ENCODE data around the gene AIFM1. TPM values are rescaled to one million over a fixed set of nuclear protein-coding genes. Genes with fewer than 3 reads are reported as not detected.

AIFM1 gene
- total and polyA plus RNA-seq, 2 of the 4 experiments (the other 2 are of a cell fraction) = 22.0 to 27.4 TPM

DNA sequence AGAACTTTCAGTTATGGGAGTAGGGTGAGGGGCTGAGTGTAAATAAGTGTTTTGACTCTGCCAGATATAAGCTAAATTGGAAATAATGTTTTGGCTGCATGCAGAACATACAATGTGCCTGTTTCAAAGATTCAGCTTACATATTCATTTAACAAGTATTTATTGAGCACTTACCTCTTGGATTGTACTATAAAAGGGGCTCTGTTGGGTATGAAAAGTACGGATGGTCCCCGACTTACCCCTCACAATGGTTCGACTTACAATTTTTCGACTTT is 799 bp upstream of the AIFM1 start:
- H3K9me1 ChIP-seq (ENCODE audit: insufficient read depth, low read length) = no peaks in the 10 kb centered on the region
- no CpG with 5 or more reads among the region's 4 CpGs for WGBS, 2 experiments (ENCODE audit: extremely low coverage in 2 of 2, insufficient read length in 1 of 2)
- no peaks in the 10 kb centered on the region for H4K20me1 ChIP-seq (ENCODE audit: insufficient read depth, low read length)
- H3K4me1 ChIP-seq (ENCODE audit: control insufficient read depth, insufficient read depth, low read length) = no peaks in the 10 kb centered on the region
- peak overlapping the region; percentile 78 for H3K9ac ChIP-seq (ENCODE audit: low read depth, low read length)
- H2AFZ ChIP-seq (replicated peaks; ENCODE audit: low read length, poor library complexity) = peak overlapping the region; percentile 93
- 0 out of 3 replicates have a peak overlapping the region, but pooled peaks have one; percentile 46 for H2BK15ac ChIP-seq (ENCODE audit: low read depth, low read length)
- H3K36me3 ChIP-seq (ENCODE audit: control insufficient read depth, insufficient read depth, low read length) = no peaks in the 10 kb centered on the region
- H2AK5ac ChIP-seq (ENCODE audit: low read depth, low read length) = no peak overlapping the region
- TF ChIP-seq RCOR1 (IDR thresholded peaks at IDR 0.05; ENCODE audit: insufficient replicate concordance, low read length) (no peak), FOS (IDR thresholded peaks at IDR 0.05; ENCODE audit: low read depth, low read length) (no peak), MXI1 (IDR thresholded peaks at IDR 0.05; ENCODE audit: borderline replicate concordance, low read depth, low read length) (no peak), POLR2A (IDR thresholded peaks at IDR 0.05; ENCODE audit: low read depth, low read length) (no peak), MAZ (IDR thresholded peaks at IDR 0.05; ENCODE audit: borderline replicate concordance, low read depth, low read length) (no peak), ELK1 (IDR thresholded peaks at IDR 0.05; ENCODE audit: borderline replicate concordance, low read depth, low read length) (no peak), MAFK (IDR thresholded peaks at IDR 0.05; ENCODE audit: low read depth, low read length) (no peak), CEBPB (IDR thresholded peaks at IDR 0.05; ENCODE audit: low read depth, low read length) (no peak), NFE2L2 (IDR thresholded peaks at IDR 0.05; ENCODE audit: low read depth, low read length) (no peak), CHD1 (IDR thresholded peaks at IDR 0.05; ENCODE audit: low read depth, low read length) (no peak), BHLHE40 (IDR thresholded peaks at IDR 0.05; ENCODE audit: low read depth, low read length) (no peak), RAD21 (IDR thresholded peaks at IDR 0.05; ENCODE audit: low read length) (no peak), RFX5 (IDR thresholded peaks at IDR 0.05; ENCODE audit: low read depth, low read length) (no peak), SMC3 (IDR thresholded peaks at IDR 0.05; ENCODE audit: low read depth, low read length) (no peak)
- TF ChIP-seq, protein P1, sequence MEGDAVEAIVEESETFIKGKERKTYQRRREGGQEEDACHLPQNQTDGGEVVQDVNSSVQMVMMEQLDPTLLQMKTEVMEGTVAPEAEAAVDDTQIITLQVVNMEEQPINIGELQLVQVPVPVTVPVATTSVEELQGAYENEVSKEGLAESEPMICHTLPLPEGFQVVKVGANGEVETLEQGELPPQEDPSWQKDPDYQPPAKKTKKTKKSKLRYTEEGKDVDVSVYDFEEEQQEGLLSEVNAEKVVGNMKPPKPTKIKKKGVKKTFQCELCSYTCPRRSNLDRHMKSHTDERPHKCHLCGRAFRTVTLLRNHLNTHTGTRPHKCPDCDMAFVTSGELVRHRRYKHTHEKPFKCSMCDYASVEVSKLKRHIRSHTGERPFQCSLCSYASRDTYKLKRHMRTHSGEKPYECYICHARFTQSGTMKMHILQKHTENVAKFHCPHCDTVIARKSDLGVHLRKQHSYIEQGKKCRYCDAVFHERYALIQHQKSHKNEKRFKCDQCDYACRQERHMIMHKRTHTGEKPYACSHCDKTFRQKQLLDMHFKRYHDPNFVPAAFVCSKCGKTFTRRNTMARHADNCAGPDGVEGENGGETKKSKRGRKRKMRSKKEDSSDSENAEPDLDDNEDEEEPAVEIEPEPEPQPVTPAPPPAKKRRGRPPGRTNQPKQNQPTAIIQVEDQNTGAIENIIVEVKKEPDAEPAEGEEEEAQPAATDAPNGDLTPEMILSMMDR (conservative IDR thresholded peaks at IDR 0.05; ENCODE audit: low read depth, low read length) = no peak
- TF ChIP-seq, protein P2, sequence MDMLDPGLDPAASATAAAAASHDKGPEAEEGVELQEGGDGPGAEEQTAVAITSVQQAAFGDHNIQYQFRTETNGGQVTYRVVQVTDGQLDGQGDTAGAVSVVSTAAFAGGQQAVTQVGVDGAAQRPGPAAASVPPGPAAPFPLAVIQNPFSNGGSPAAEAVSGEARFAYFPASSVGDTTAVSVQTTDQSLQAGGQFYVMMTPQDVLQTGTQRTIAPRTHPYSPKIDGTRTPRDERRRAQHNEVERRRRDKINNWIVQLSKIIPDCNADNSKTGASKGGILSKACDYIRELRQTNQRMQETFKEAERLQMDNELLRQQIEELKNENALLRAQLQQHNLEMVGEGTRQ (IDR thresholded peaks at IDR 0.05; ENCODE audit: low read depth, low read length) = no peak
- dilution Hi-C loops (cut with HindIII; ENCODE audit: low sequenced_read_pairs, unreplicated experiment) = no loop called here
- H3K27ac ChIP-seq (ENCODE audit: insufficient read depth, low read length) = peak overlapping the region; percentile 73
- peak overlapping the region; percentile 43 for H3K14ac ChIP-seq (replicated peaks; ENCODE audit: low read depth, low read length)
- no peak overlapping the region for H3K18ac ChIP-seq (ENCODE audit: low read depth, low read length)
- BruUV-seq (replicated peaks) = no TSS peak
- no peak overlapping the region for H2AK9ac ChIP-seq (replicated peaks; ENCODE audit: low read depth, low read length, poor library complexity)
- H3K56ac ChIP-seq (ENCODE audit: extremely low read depth, insufficient read depth, low read length) = peak overlapping the region; percentile 29; the same call in 1 of the 2 replicates
- peak overlapping the region; percentile 71 for H3K4me2 ChIP-seq (ENCODE audit: low read depth, low read length)
- H2BK120ac ChIP-seq (ENCODE audit: low read depth, low read length) = peak overlapping the region; percentile 1; the same call in 1 of the 2 replicates
- ATAC-seq (ENCODE audit: low read depth) (no peak), DNase-seq (no peak)
- H4K8ac ChIP-seq (ENCODE audit: low read depth in 2 of 2, low read length in 2 of 2) = peak overlapping the region; percentile 63 to 64
- peaks cover 7 to 8% of the 10 kb centered on the region in 2 experiments; a peak in 2 of 4 replicates for H3K79me1 ChIP-seq (ENCODE audit: low read depth in 1 of 2, low read length in 2 of 2)
- no peaks in the 10 kb centered on the region for H3K9me3 ChIP-seq (ENCODE audit: control insufficient read depth, insufficient read depth, low read length)
- peak overlapping the region; percentile 26; the same call in 1 of the 2 replicates for H3K4ac ChIP-seq (ENCODE audit: low read depth, low read length)
- no peak overlapping the region for H4K91ac ChIP-seq (ENCODE audit: insufficient read depth, low read depth, low read length)
- H3K27me3 ChIP-seq (ENCODE audit: control insufficient read depth, insufficient read depth, low read length) = no peaks in the 10 kb centered on the region
- peak overlapping the region; percentile 75 for H2BK5ac ChIP-seq (ENCODE audit: low read depth, low read length, poor library complexity, severe bottlenecking)
- POLR2A ChIA-PET (ENCODE audit: unreplicated experiment) = no interaction called here
- no peak overlapping the region for H2BK20ac ChIP-seq (ENCODE audit: low read depth, low read length)
- peak overlapping the region; percentile 67 for H3K4me3 ChIP-seq (ENCODE audit: insufficient read depth, low read depth, low read length)
- CTCF ChIA-PET = no interaction called here
- H4K5ac ChIP-seq (ENCODE audit: low read depth, low read length) = no peak overlapping the region; the same call in 1 of the 2 replicates
- intact Hi-C loops (cut with micrococcal nuclease) = no loop called here
- H3K23ac ChIP-seq (ENCODE audit: low read depth, low read length) = peak overlapping the region; percentile 57; the same call in 1 of the 2 replicates
- in situ Hi-C loops (cut with MboI; ENCODE audit: low sequenced_read_pairs) = no loop called here

All from IMR-90 (cell line).